ENCODE data around the gene KLHL21.
A peak's percentile ranks its signal among the peaks of the same experiment; 100 is the strongest.

The KLHL21 gene

GRCh38 chr1:6614019-6614928, 11.6 kb upstream of the KLHL21 start:
- ChIA-PET CTCF (no interaction called here), POLR2A (interaction anchor here (0.6 to 1.2 kb wide), 4 partner anchors 9 to 14 kb away, joined by 3 to 7 read pairs (median 4); partner anchors contain the start of gene KLHL21)

GRCh38 chr1:6613361-6614018, 10.8 kb upstream of the KLHL21 start, which contains the start of gene PHF13:
Gene PHF13, plus strand, starts transcription at chr1:6613731. Its CDS starts 336 bp downstream, at chr1:6614067.
- POLR2A ChIA-PET, result interaction anchor here (0.6 to 1.2 kb wide), 4 partner anchors 8 to 14 kb away, joined by 3 to 7 read pairs (median 4); partner anchors contain the start of gene KLHL21
- TF ChIP-seq ARNT (IDR thresholded peaks at IDR 0.05), result no peak
- no peak for TF ChIP-seq NFRKB (IDR thresholded peaks at IDR 0.05)
- no peak for TF ChIP-seq ZNF384 (IDR thresholded peaks at IDR 0.05)
- TF ChIP-seq FOXM1 (IDR thresholded peaks at IDR 0.05; ENCODE audit: borderline replicate concordance), result no peak
- TF ChIP-seq BHLHE40 (IDR thresholded peaks at IDR 0.05; ENCODE audit: borderline replicate concordance), result no peak
- no peak for TF ChIP-seq TARDBP (IDR thresholded peaks at IDR 0.05)
- no peak for TF ChIP-seq L3MBTL2 (conservative IDR thresholded peaks at IDR 0.05)
- TF ChIP-seq FOXA1 (IDR thresholded peaks at IDR 0.05), result no peak
- no peak for TF ChIP-seq FOXK2 (IDR thresholded peaks at IDR 0.05)
- TF ChIP-seq CTBP1 (IDR thresholded peaks at IDR 0.05; ENCODE audit: borderline replicate concordance), result no peak
- TF ChIP-seq LEF1 (IDR thresholded peaks at IDR 0.05; ENCODE audit: borderline replicate concordance), result no peak
- TF ChIP-seq SP1 (IDR thresholded peaks at IDR 0.05), result no peak
- TF ChIP-seq PKNOX1 (IDR thresholded peaks at IDR 0.05), result no peak
- TF ChIP-seq SUZ12 (IDR thresholded peaks at IDR 0.05), result no peak; the same call in 1 of the 2 replicates
- TF ChIP-seq HDGF (IDR thresholded peaks at IDR 0.05; ENCODE audit: borderline replicate concordance), result no peak; the same call in 1 of the 2 replicates
- no peak for TF ChIP-seq ELF4 (IDR thresholded peaks at IDR 0.05)
- CTCF ChIA-PET, result no interaction called here
- DNase-seq (ENCODE audit: extremely low spot score), result peak; percentile 97

More at GRCh38 chr1:6614019-6614928, 11.6 kb upstream of the KLHL21 start:
- DNase-seq (ENCODE audit: extremely low spot score), result peak; percentile 58
- TF ChIP-seq BHLHE40 (IDR thresholded peaks at IDR 0.05; ENCODE audit: borderline replicate concordance), result no peak
- no peak for TF ChIP-seq HDGF (IDR thresholded peaks at IDR 0.05; ENCODE audit: borderline replicate concordance)
- TF ChIP-seq SP1 (IDR thresholded peaks at IDR 0.05), result no peak

- ChIA-PET CTCF (interaction anchor here (0.6 to 1.3 kb wide), 2 partner anchors 11 to 31 kb away, joined by 3 to 5 read pairs; partner anchors contain the start of gene THAP3), POLR2A (interaction anchor here (1.1 to 2.0 kb wide), 3 partner anchors 9 to 11 kb away, joined by 5 to 16 read pairs (median 7); partner anchors contain the start of gene KLHL21)
- TF ChIP-seq FOXK2 (IDR thresholded peaks at IDR 0.05), result no peak
- no peak for TF ChIP-seq TARDBP (IDR thresholded peaks at IDR 0.05)
- 0 out of 2 replicates have a peak, but pooled peaks have one; percentile 36 for TF ChIP-seq FOXM1 (IDR thresholded peaks at IDR 0.05; ENCODE audit: borderline replicate concordance)
- TF ChIP-seq ELF4 (IDR thresholded peaks at IDR 0.05), result no peak
- TF ChIP-seq BHLHE40 (IDR thresholded peaks at IDR 0.05; ENCODE audit: borderline replicate concordance), result no peak
- TF ChIP-seq ARNT (IDR thresholded peaks at IDR 0.05), result no peak
- no peak for TF ChIP-seq ZNF384 (IDR thresholded peaks at IDR 0.05)
- 0 out of 2 replicates have a peak, but pooled peaks have one; percentile 24 for TF ChIP-seq L3MBTL2 (conservative IDR thresholded peaks at IDR 0.05)
- TF ChIP-seq LEF1 (IDR thresholded peaks at IDR 0.05; ENCODE audit: borderline replicate concordance), result no peak
- peak; percentile 63 for DNase-seq (ENCODE audit: extremely low spot score)
Observed at GRCh38 chr1:6612641-6613360, 10.1 kb upstream of the KLHL21 start.

GRCh38 chr1:6603915-6604558, 1.4 kb upstream of the KLHL21 start:
- TF ChIP-seq L3MBTL2 (conservative IDR thresholded peaks at IDR 0.05), result peak; percentile 66; the same call in 1 of the 2 replicates
- no peak for TF ChIP-seq BHLHE40 (IDR thresholded peaks at IDR 0.05; ENCODE audit: borderline replicate concordance)
- POLR2A ChIA-PET, result interaction anchor here (1.5 to 6.1 kb wide), 8 partner anchors 8 to 50 kb away, joined by 3 to 55 read pairs (median 8); partner anchors contain the start of genes NOL9, PHF13, TAS1R1 and ZBTB48
- no peak for DNase-seq (ENCODE audit: extremely low spot score)
- CTCF ChIA-PET, result interaction anchor here (0.6 kb wide), 1 partner anchor 50 kb away, joined by 3 read pairs; the partner anchor contains the start of gene NOL9

- TF ChIP-seq HDGF (IDR thresholded peaks at IDR 0.05; ENCODE audit: borderline replicate concordance), result no peak
- no peak for TF ChIP-seq FOXA1 (IDR thresholded peaks at IDR 0.05)
- TF ChIP-seq L3MBTL2 (conservative IDR thresholded peaks at IDR 0.05), result no peak
- TF ChIP-seq LEF1 (IDR thresholded peaks at IDR 0.05; ENCODE audit: borderline replicate concordance), result no peak
- no peak for TF ChIP-seq TARDBP (IDR thresholded peaks at IDR 0.05)
- TF ChIP-seq BHLHE40 (IDR thresholded peaks at IDR 0.05; ENCODE audit: borderline replicate concordance), result no peak
- no peak for TF ChIP-seq ARNT (IDR thresholded peaks at IDR 0.05)
- no peak for TF ChIP-seq NFRKB (IDR thresholded peaks at IDR 0.05)
- TF ChIP-seq SP1 (IDR thresholded peaks at IDR 0.05), result no peak
- no peak for TF ChIP-seq FOXK2 (IDR thresholded peaks at IDR 0.05)
- ChIA-PET POLR2A (interaction anchor here (0.7 to 6.1 kb wide), 10 partner anchors 9 to 96 kb away, joined by 3 to 55 read pairs (median 5); partner anchors contain the start of genes NOL9, PHF13, TAS1R1 and ZBTB48), CTCF (interaction anchor here (0.6 kb wide), 1 partner anchor 49 kb away, joined by 3 read pairs; the partner anchor contains the start of gene NOL9)
- DNase-seq (ENCODE audit: extremely low spot score), result no peak
Observed at GRCh38 chr1:6603238-6603914, 707 bp upstream of the KLHL21 start.

Measured in HEK293T (cell line).